Body of pancreas (tissue), 4 donors: Measurements from ENCODE around the gene FCHSD2. TPM values are rescaled to one million over a fixed set of nuclear protein-coding genes. Genes with fewer than 3 reads are reported as not detected.

Source experiments
- ATAC-seq: fragments of 150-250 bp; one replicate; pipeline ENCODE4 v1.9.1; 2016
- DNase-seq, 4 donors: peaks; one replicate each; pipeline ENCODE4 v3.0.0-alpha.2; 2019
- H3K27ac ChIP-seq, 4 donors: fragments of 200-600 bp; sonication (generic); 1 replicate in 3 of 4; 2 replicates in 1 of 4; pipeline versions ENCODE4 v1.5.1 to v1.6.1; 2016 to 2019; ENCODE audit warnings: mild to moderate bottlenecking in 1 of 4, mixed read lengths in 1 of 4, moderate library complexity in 1 of 4
- H3K27me3 ChIP-seq, 2 donors: fragments of 200-600 bp; sonication (generic); one replicate each; pipeline ENCODE4 v1.6.0; 2016; ENCODE audit warnings: mild to moderate bottlenecking in 1 of 2
- H3K36me3 ChIP-seq, 2 donors: fragments of 200-600 bp; sonication (generic); replicated peaks in 1 of 2; 2 replicates each; pipeline ENCODE4 v1.5.1; 2016; ENCODE audit warnings: low read depth in 2 of 2; ENCODE audit not compliant: insufficient read depth in 1 of 2
- H3K4me1 ChIP-seq: fragments of 200-600 bp; sonication (generic); one replicate; pipeline ENCODE4 v1.6.0; 2016
- H3K4me3 ChIP-seq, 2 donors: fragments of 200-600 bp; sonication (generic); 1 replicate in 1 of 2; 2 replicates in 1 of 2; pipeline ENCODE4 v1.5.1; 2016 to 2019
- H3K9me3 ChIP-seq, 3 donors: fragments of 200-600 bp; sonication (generic); 1 replicate in 2 of 3; 2 replicates in 1 of 3; pipeline ENCODE4 v1.5.1; 2016
- CTCF ChIP-seq, 7 experiments: fragments of 450-650 bp in 4 of 7; fragments of 200-600 bp in 3 of 7; sonication (generic) in 3 of 7; IDR thresholded peaks; one replicate each; pipeline ENCODE4 v1.5.1; 2016 to 2019; ENCODE audit warnings: antibody characterized with exemption in 7 of 7
- POLR2A ChIP-seq, 3 donors: fragments of 450-650 bp; IDR thresholded peaks; one replicate each; pipeline ENCODE4 v1.6.1; 2016; ENCODE audit warnings: antibody characterized with exemption in 3 of 3, mild to moderate bottlenecking in 2 of 3
- WGBS, 2 donors: methylation state at CpG; one replicate each; pipeline ENCODE4 v1.1.5; 2017; 5-methylcytosine and 5-hydroxymethylcytosine counted together
- intact Hi-C: fragments of 100-400 bp; cut with DNase I; formaldehyde crosslinking; loops from one replicate; pipeline ENCODE4 v1.15.1; 2023
- total RNA-seq, 2 donors: library from RNA; depleted of rRNA; stranded (reverse); fragments of >200 nt; gene quantifications; one replicate each; pipeline ENCODE4 v1.1.0, GENCODE V29; 2016

Gene FCHSD2
- total RNA-seq, 2 donors from 2014 or later: 7.3 to 8.0 TPM

DNA sequence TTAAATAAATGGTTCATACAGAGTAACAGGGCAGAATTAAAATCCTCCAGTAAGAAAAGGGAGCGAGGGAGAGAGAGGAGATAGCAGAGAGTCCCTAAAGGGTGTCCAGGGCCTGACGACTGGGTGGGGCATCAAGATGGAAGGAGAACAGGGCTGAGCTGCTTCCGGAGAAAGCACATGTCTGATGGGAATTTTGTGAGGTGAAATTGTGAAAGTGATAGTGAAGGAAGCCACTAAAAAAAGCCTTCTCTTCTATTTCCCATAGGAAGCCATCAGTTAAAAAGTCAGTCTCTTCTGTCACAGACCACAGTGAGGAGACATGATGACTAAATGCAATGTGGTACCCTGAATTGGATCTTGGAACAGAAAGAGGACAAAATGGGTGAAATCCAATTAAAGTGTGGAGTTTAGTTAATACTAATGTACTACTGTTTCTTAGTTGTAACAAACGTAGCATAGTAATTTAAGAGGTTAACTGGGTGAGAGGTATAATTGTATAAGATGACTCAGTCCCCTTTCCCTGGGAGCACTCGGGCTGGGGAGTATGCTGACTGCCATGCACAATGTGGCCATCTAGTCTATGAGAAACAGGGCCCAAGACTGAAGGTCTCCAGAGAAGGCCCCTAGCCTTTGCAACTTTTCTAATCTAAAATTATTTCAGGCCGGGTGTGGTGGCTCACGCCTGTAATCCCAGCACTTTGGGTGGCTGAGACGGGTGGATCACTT, 29.5 kb upstream of the FCHSD2 start:
- DNase-seq: no peak
- TF ChIP-seq CTCF (IDR thresholded peaks at IDR 0.05) (no peak), POLR2A (IDR thresholded peaks at IDR 0.05) (no peak)
- H3K4me1 ChIP-seq: peaks cover 30% of the 10 kb centered on the region

DNA sequence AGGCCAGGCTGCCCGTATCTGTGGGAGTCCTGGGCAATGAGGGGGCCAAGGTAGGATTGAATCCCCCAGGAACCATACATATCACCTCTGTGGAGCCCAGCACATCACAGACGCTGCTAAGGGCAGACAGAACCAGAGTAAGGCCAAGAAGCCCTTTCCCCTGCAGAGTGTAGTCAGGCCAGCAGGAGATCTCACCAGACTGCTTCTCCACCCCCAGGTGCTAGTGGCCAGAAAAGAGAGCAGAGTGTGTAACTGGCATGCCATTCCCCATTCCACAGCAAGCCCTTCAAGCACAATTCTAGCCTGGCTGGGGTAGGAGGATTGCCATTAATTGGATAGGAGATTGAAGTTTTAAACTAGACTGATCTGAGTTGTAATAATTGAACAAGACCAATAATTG, 28.0 kb upstream of the FCHSD2 start:
- DNase-seq (no peak), ATAC-seq (no peak)
- H3K9me3 ChIP-seq: no peaks in the 10 kb centered on the region
- intact Hi-C loops: loop anchor here (10.0 kb wide), 1 partner anchor 245 kb away; no protein-coding TSS in a partner anchor
- peaks cover 15% of the 10 kb centered on the region for H3K4me1 ChIP-seq
- no peaks in the 10 kb centered on the region for H3K27me3 ChIP-seq
- no peak for TF ChIP-seq CTCF (IDR thresholded peaks at IDR 0.05)
- no peak for TF ChIP-seq POLR2A (IDR thresholded peaks at IDR 0.05)
- WGBS, 2 donors: 90 to 100% methylated on average over 2 of the region's 2 CpGs
- H3K36me3 ChIP-seq: no peaks in the 10 kb centered on the region
- no peak overlapping the region for H3K27ac ChIP-seq
- no peak overlapping the region for H3K4me3 ChIP-seq

More for the DNA sequence above, 29.5 kb upstream of the FCHSD2 start:
- Histone ChIP-seq H3K36me3 (no peaks in the 10 kb centered on the region), H3K4me3 (no peak overlapping the region), H3K27me3 (no peaks in the 10 kb centered on the region), H3K9me3 (no peaks in the 10 kb centered on the region), H3K27ac (no peak overlapping the region)
- intact Hi-C loops: loop anchor here (10.0 kb wide), 1 partner anchor 247 kb away; no protein-coding TSS in a partner anchor
- ATAC-seq: no peak
- WGBS, 2 donors: 84 to 90% methylated on average over 8 of the region's 8 CpGs

DNA sequence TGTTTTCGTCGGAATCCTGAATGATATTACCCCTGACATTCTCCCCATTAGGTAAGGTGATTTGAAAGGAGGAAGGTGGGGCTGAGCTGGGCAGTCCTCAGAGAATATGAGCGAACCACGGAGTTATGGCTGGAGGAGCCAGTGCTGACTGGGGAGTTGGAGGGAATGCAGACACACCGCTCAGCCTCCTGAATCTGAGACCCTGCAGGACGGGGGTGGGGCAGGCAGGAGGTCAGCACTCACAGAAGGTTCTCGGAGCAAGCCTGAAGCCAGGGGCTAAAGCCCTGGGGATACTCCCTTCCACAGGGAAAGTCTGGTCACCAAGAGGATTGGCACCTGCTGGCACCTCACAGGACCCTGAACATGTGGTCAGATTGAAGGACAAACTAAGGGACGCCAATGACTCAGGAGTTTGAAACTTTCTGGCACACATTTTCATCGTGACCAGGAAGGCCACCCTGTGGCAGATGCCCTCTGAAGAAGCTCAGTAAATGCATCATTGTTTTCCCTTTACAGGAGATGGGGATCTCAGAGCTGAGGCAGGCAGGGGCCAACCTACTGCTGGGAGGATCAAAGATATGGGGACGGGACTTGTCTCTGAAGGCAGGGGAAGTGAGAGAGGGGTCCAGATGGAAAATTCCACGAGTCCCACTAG, 26.9 kb upstream of the FCHSD2 start:
- ATAC-seq: no peak
- no peaks in the 10 kb centered on the region for H3K27me3 ChIP-seq
- TF ChIP-seq CTCF (IDR thresholded peaks at IDR 0.05): no peak
- no peak for TF ChIP-seq POLR2A (IDR thresholded peaks at IDR 0.05)
- H3K4me1 ChIP-seq: peaks cover 8% of the 10 kb centered on the region
- no peaks in the 10 kb centered on the region for H3K36me3 ChIP-seq
- no peak overlapping the region for H3K27ac ChIP-seq
- H3K4me3 ChIP-seq: no peak overlapping the region
- no peaks in the 10 kb centered on the region for H3K9me3 ChIP-seq
- 77 to 82% methylated on average over 9 to 11 of the region's 11 CpGs for WGBS, 2 donors
- intact Hi-C loops: no loop called here
- no peak for DNase-seq

- ATAC-seq (no peak), DNase-seq (no peak)
- TF ChIP-seq CTCF (IDR thresholded peaks at IDR 0.05) (no peak), POLR2A (IDR thresholded peaks at IDR 0.05) (no peak)
- no peaks in the 10 kb centered on the region for H3K4me1 ChIP-seq
- no peaks in the 10 kb centered on the region for H3K27me3 ChIP-seq
- H3K4me3 ChIP-seq: no peak overlapping the region
- intact Hi-C loops: no loop called here
- no peaks in the 10 kb centered on the region for H3K9me3 ChIP-seq
- WGBS, 2 donors: 47 to 52% methylated on average over 3 of the region's 3 CpGs
- H3K36me3 ChIP-seq: no peaks in the 10 kb centered on the region
- no peak overlapping the region for H3K27ac ChIP-seq
Observed at GRCh38 chr11:73167363-73167954, 25.3 kb upstream of the FCHSD2 start.
